H9 (cell line): ENCODE results near the gene TTC19. TPM values are rescaled to one million over a fixed set of nuclear protein-coding genes. Genes with fewer than 3 reads are reported as not detected.

ENCODE experiments used
- DNase-seq: peaks from one replicate; pipeline ENCODE4 v3.0.0-alpha.2; 2017
- H2AFZ ChIP-seq: one replicate; pipeline ENCODE4 v1.6.1; 2013; ENCODE audit warnings: mild to moderate bottlenecking, low read length, control low read depth, moderate library complexity
- H2AK5ac ChIP-seq: 2 replicates; pipeline ENCODE4 v1.6.1; 2013; ENCODE audit warnings: low read length, control low read depth, mixed read lengths; ENCODE audit not compliant: insufficient read length
- H2BK120ac ChIP-seq: one replicate; pipeline ENCODE4 v1.6.1; 2013; ENCODE audit warnings: low read depth, mild to moderate bottlenecking, low read length, control low read depth, inconsistent platforms; ENCODE audit not compliant: poor library complexity, severe bottlenecking
- H2BK12ac ChIP-seq: 2 replicates; pipeline ENCODE4 v1.6.1; 2013; ENCODE audit warnings: low read length, control low read depth, mixed read lengths, low read depth; ENCODE audit not compliant: insufficient read length
- H2BK15ac ChIP-seq: 2 replicates; pipeline ENCODE4 v1.6.1; 2013; ENCODE audit warnings: low read depth, low read length, control low read depth
- H2BK20ac ChIP-seq: one replicate; pipeline ENCODE4 v1.6.1; 2013; ENCODE audit warnings: low read depth, mild to moderate bottlenecking, low read length, control low read depth, inconsistent platforms; ENCODE audit not compliant: poor library complexity, severe bottlenecking
- H2BK5ac ChIP-seq: 2 replicates; pipeline ENCODE4 v1.6.1; 2013; ENCODE audit warnings: low read length, control low read depth, mixed read lengths; ENCODE audit not compliant: insufficient read length
- H3K14ac ChIP-seq: 2 replicates; pipeline ENCODE4 v1.6.1; 2013; ENCODE audit warnings: low read length, control low read depth; ENCODE audit not compliant: insufficient read depth
- H3K18ac ChIP-seq: 2 replicates; pipeline ENCODE4 v1.6.1; 2013; ENCODE audit warnings: low read depth, mild to moderate bottlenecking, mixed read lengths, low read length, control low read depth; ENCODE audit not compliant: insufficient read length
- H3K23ac ChIP-seq: 2 replicates; pipeline ENCODE4 v1.6.1; 2013; ENCODE audit warnings: low read length, control low read depth, mixed read lengths, low read depth; ENCODE audit not compliant: insufficient read length
- H3K23me2 ChIP-seq: 2 replicates; pipeline ENCODE4 v1.6.1; 2013; ENCODE audit warnings: low read depth, mild to moderate bottlenecking, mixed read lengths, low read length, control low read depth; ENCODE audit not compliant: insufficient read length, poor library complexity, severe bottlenecking
- H3K27ac ChIP-seq: 2 replicates; pipeline ENCODE4 v1.5.1; 2013; ENCODE audit warnings: low read length, control low read depth, mixed read lengths, low read depth; ENCODE audit not compliant: insufficient read length
- H3K27me3 ChIP-seq: 2 replicates; pipeline ENCODE4 v1.6.1; 2013; ENCODE audit warnings: low read length, control low read depth, inconsistent platforms; ENCODE audit not compliant: insufficient read depth
- H3K4ac ChIP-seq: 2 replicates; pipeline ENCODE4 v1.6.1; 2013; ENCODE audit warnings: low read depth, mild to moderate bottlenecking, control low read depth, inconsistent platforms, low read length, moderate library complexity
- H3K4me1 ChIP-seq: 2 replicates; pipeline ENCODE4 v1.6.1; 2013; ENCODE audit warnings: low read length, control low read depth, inconsistent platforms; ENCODE audit not compliant: insufficient read depth
- H3K4me2 ChIP-seq: 2 replicates; pipeline ENCODE4 v1.6.1; 2013; ENCODE audit warnings: low read length, control low read depth, mixed read lengths; ENCODE audit not compliant: insufficient read length, insufficient read depth
- H3K56ac ChIP-seq: 2 replicates; pipeline ENCODE4 v1.6.1; 2013; ENCODE audit warnings: low read depth, mild to moderate bottlenecking, mixed read lengths, low read length, control low read depth; ENCODE audit not compliant: insufficient read length
- H3K79me1 ChIP-seq: 2 replicates; pipeline ENCODE4 v1.6.1; 2013; ENCODE audit warnings: low read depth, mild to moderate bottlenecking, moderate library complexity, low read length, control low read depth, inconsistent platforms; ENCODE audit not compliant: insufficient read depth, poor library complexity, severe bottlenecking
- H3K79me2 ChIP-seq: 2 replicates; pipeline ENCODE4 v1.6.1; 2013; ENCODE audit warnings: low read length, control low read depth, inconsistent platforms; ENCODE audit not compliant: insufficient read depth
- H3K9ac ChIP-seq: 2 replicates; pipeline ENCODE4 v1.6.1; 2013; ENCODE audit warnings: low read length, control low read depth, mixed read lengths; ENCODE audit not compliant: insufficient read length; ENCODE audit errors: extremely low read depth
- H3K9me3 ChIP-seq: one replicate; pipeline ENCODE4 v1.6.1; 2013; ENCODE audit warnings: low read depth, low read length, inconsistent platforms; ENCODE audit not compliant: control insufficient read depth
- H3T11ph ChIP-seq: one replicate; pipeline ENCODE4 v1.6.1; 2013; ENCODE audit warnings: mild to moderate bottlenecking, low read length, control low read depth, inconsistent platforms
- H4K20me1 ChIP-seq: one replicate; pipeline ENCODE4 v1.6.1; 2013; ENCODE audit not compliant: control insufficient read depth, insufficient read length, insufficient read depth
- H4K5ac ChIP-seq: 2 replicates; pipeline ENCODE4 v1.6.1; 2013; ENCODE audit warnings: low read depth, mild to moderate bottlenecking, mixed read lengths, low read length, control low read depth; ENCODE audit not compliant: insufficient read length
- H4K8ac ChIP-seq: replicated peaks from 2 replicates; pipeline ENCODE4 v1.6.1; 2013; ENCODE audit warnings: low read length, control low read depth, mixed read lengths, low read depth; ENCODE audit not compliant: insufficient read length
- H4K91ac ChIP-seq: 2 replicates; pipeline ENCODE4 v1.6.1; 2013; ENCODE audit warnings: low read depth, mild to moderate bottlenecking, moderate library complexity, mixed read lengths, low read length, control low read depth; ENCODE audit not compliant: insufficient read length
- H3K27ac Mint-ChIP-seq, 3 experiments: 2 replicates in 2 of 3; 3 replicates in 1 of 3; pipeline ENCODE4 v1.8.0; 2020 to 2021; ENCODE audit warnings: mixed read lengths in 3 of 3, mild to moderate bottlenecking in 1 of 3, moderate library complexity in 1 of 3
- H3K27me3 Mint-ChIP-seq: 2 replicates; pipeline ENCODE4 v1.8.0; 2021; ENCODE audit warnings: low read depth, mild to moderate bottlenecking, moderate library complexity, mixed read lengths
- H3K36me3 Mint-ChIP-seq, 3 experiments: 2 replicates in 2 of 3; 3 replicates in 1 of 3; pipeline ENCODE4 v1.8.0; 2020 to 2021; ENCODE audit warnings: low read depth in 3 of 3, mixed read lengths in 3 of 3; ENCODE audit not compliant: insufficient read depth in 1 of 3
- H3K4me1 Mint-ChIP-seq, 2 experiments: 2 replicates each; pipeline ENCODE4 v1.8.0; 2020; ENCODE audit warnings: mixed read lengths in 2 of 2
- H3K4me3 Mint-ChIP-seq, 2 experiments: 2 replicates in 1 of 2; 3 replicates in 1 of 2; pipeline ENCODE4 v1.8.0; 2020 to 2021; ENCODE audit warnings: mild to moderate bottlenecking in 2 of 2, mixed read lengths in 2 of 2, moderate library complexity in 1 of 2
- H3K9me3 Mint-ChIP-seq, 2 experiments: 2 replicates in 1 of 2; 3 replicates in 1 of 2; pipeline ENCODE4 v1.8.0; 2020; ENCODE audit warnings: mild to moderate bottlenecking in 2 of 2, mixed read lengths in 2 of 2, moderate library complexity in 1 of 2
- WGBS: extraction: QIAGEN DNeasy Blood & Tissue Kit; methylation state at CpG from one replicate; pipeline ENCODE4 v1.1.7; 2013; ENCODE audit warnings: missing lambda C conversion rate, low lambda C conversion rate, mixed read lengths; ENCODE audit not compliant: insufficient read length; ENCODE audit errors: extremely low coverage; 5-methylcytosine and 5-hydroxymethylcytosine counted together
- total RNA-seq: library from RNA; stranded (reverse); gene quantifications from 2 replicates; pipeline ENCODE4 v1.2.1, GENCODE V29; 2021
- TF ChIP-seq, protein P1 (sequence below): fragments of 200-600 bp; sonication (generic); conservative IDR thresholded peaks from 3 replicates; pipeline ENCODE4 v1.8.0; 2021; ENCODE audit warnings: antibody characterized with exemption, mild to moderate bottlenecking

The TTC19 gene
- total RNA-seq, 1 experiment from 2014 or later = 64.3 TPM

DNA sequence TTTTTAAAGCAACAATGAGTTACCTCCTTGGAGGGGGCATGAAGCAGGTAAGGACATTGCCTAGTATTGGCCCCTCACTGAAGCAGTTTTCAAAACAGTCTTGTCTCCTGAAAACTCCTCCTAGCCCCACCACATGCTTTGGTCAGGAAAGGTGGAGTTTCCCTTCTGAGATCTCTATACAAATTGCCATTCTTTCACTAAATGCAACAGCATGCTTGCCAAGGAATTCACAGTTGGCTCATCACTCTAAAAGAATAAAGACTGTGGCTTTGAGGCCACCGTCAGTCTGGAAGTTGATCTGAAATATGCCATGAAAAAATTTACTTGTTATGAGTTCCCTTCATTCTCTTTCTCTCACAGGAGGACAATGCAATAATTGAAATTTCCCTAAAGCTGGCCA lies 4.2 kb downstream of the TTC19 start:
- Histone ChIP-seq H3K79me1 (peaks cover 8% of the 10 kb centered on the region), H3K56ac (no peak overlapping the region), H3K4ac (no peak overlapping the region), H4K91ac (no peak overlapping the region), H2BK15ac (no peak overlapping the region), H3K79me2 (peaks cover 13% of the 10 kb centered on the region; the same call in 1 of the 2 replicates), H4K8ac (no peak overlapping the region), H3K14ac (no peak overlapping the region), H3K27ac (no peak overlapping the region), H2AFZ (no peak overlapping the region), H4K20me1 (no peaks in the 10 kb centered on the region), H4K5ac (no peak overlapping the region), H3K18ac (no peak overlapping the region), H3K9me3 (no peaks in the 10 kb centered on the region), H2AK5ac (no peak overlapping the region), H3K23me2 (peaks cover 7% of the 10 kb centered on the region), H3K4me1 (0 out of 2 replicates have a peak, but pooled peaks cover 4% of the 10 kb centered on the region), H3T11ph (no peak overlapping the region), H3K9ac (no peak overlapping the region), H3K23ac (no peak overlapping the region), H2BK5ac (no peak overlapping the region), H3K27me3 (no peaks in the 10 kb centered on the region), H2BK20ac (no peak overlapping the region), H2BK12ac (no peak overlapping the region), H3K4me2 (no peak overlapping the region), H2BK120ac (no peak overlapping the region)
- Mint-ChIP-seq H3K4me1 (peaks cover 9 to 16% of the 10 kb centered on the region in 2 experiments), H3K9me3 (peaks cover 7 to 10% of the 10 kb centered on the region in 2 experiments), H3K4me3 (no peak overlapping the region), H3K27me3 (no peaks in the 10 kb centered on the region), H3K27ac (no peak overlapping the region), H3K36me3 (peaks cover 69 to 82% (median 80%) of the 10 kb centered on the region in 3 experiments)
- WGBS = no CpG with 5 or more reads among the region's 1 CpG
- no peak for DNase-seq
- TF ChIP-seq, protein P1, sequence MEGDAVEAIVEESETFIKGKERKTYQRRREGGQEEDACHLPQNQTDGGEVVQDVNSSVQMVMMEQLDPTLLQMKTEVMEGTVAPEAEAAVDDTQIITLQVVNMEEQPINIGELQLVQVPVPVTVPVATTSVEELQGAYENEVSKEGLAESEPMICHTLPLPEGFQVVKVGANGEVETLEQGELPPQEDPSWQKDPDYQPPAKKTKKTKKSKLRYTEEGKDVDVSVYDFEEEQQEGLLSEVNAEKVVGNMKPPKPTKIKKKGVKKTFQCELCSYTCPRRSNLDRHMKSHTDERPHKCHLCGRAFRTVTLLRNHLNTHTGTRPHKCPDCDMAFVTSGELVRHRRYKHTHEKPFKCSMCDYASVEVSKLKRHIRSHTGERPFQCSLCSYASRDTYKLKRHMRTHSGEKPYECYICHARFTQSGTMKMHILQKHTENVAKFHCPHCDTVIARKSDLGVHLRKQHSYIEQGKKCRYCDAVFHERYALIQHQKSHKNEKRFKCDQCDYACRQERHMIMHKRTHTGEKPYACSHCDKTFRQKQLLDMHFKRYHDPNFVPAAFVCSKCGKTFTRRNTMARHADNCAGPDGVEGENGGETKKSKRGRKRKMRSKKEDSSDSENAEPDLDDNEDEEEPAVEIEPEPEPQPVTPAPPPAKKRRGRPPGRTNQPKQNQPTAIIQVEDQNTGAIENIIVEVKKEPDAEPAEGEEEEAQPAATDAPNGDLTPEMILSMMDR = no peak
